SK-N-MC (cell line): ENCODE data around the gene TFEB.

ENCODE experiments used
- EZH2 ChIP-seq: fragments of 200-600 bp; sonication (generic); IDR thresholded peaks from one replicate; pipeline ENCODE4 v1.6.1; 2017; ENCODE audit warnings: antibody characterized with exemption
- POLR2AphosphoS5 ChIP-seq: IDR thresholded peaks from 2 replicates; pipeline ENCODE4 v1.6.1; 2012; ENCODE audit warnings: mild to moderate bottlenecking, low read depth, low read length, borderline replicate concordance

DNA sequence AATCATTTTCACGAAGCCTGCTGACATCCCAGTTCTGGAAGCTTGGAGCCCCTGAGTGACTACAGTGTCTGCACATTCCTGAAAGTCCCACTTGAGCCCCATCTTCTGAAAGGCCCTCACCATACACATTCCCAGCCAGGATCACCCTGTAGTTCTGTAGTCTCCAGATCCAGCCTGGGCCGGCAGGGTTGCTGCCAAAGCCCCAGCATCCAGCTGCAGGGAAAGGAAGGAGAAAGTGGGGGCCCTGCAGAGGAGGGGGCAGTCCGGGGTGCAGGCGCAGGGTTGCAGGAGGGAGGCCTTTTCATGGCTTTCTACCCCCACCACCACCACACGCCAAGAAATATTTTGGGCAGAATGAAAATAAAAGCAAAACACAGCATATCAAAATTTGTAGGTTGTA is 71.1 kb downstream of the TFEB start:
- TF ChIP-seq POLR2AphosphoS5 = no peak
- no peak for TF ChIP-seq EZH2
